SU-DHL-6 (cell line): Measurements from ENCODE around the gene PLCD1.

ENCODE experiments used
- EZH2phosphoT487 ChIP-seq: fragments of 200-600 bp; sonication (generic), shearing (Covaris generic); conservative IDR thresholded peaks from 2 replicates; pipeline ENCODE4 v1.6.1; 2018; ENCODE audit warnings: mild to moderate bottlenecking, antibody characterized with exemption, low read length, moderate library complexity, mixed read lengths
- TF ChIP-seq, protein P1 (sequence below): fragments of 200-600 bp; sonication (generic); IDR thresholded peaks from one replicate; pipeline ENCODE4 v1.5.1; 2017; ENCODE audit warnings: antibody characterized with exemption, mild to moderate bottlenecking, low read length, moderate library complexity; ENCODE audit not compliant: insufficient read depth, poor library complexity, severe bottlenecking

DNA sequence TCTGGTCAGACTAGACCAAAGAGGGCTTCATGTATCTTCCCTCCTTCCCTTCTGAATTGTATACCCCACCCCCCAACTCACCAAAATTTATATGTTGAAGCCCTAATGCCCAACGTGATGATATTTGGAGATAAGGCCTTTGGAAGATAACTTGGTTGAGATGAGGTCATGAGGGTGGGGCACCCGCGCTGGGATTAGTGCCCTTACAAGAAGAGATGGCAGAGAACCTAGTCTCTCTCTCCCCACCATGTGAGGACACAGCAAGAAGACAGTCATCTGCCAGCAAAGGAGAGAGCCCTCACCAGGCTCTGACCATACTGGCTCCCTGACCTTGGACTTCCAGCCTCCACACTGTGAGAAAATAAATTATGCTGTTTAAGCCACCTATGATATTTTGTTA lies 13.5 kb downstream of the PLCD1 start:
- TF ChIP-seq, protein P1, sequence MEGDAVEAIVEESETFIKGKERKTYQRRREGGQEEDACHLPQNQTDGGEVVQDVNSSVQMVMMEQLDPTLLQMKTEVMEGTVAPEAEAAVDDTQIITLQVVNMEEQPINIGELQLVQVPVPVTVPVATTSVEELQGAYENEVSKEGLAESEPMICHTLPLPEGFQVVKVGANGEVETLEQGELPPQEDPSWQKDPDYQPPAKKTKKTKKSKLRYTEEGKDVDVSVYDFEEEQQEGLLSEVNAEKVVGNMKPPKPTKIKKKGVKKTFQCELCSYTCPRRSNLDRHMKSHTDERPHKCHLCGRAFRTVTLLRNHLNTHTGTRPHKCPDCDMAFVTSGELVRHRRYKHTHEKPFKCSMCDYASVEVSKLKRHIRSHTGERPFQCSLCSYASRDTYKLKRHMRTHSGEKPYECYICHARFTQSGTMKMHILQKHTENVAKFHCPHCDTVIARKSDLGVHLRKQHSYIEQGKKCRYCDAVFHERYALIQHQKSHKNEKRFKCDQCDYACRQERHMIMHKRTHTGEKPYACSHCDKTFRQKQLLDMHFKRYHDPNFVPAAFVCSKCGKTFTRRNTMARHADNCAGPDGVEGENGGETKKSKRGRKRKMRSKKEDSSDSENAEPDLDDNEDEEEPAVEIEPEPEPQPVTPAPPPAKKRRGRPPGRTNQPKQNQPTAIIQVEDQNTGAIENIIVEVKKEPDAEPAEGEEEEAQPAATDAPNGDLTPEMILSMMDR: no peak
- no peak for TF ChIP-seq EZH2phosphoT487
